Measurements from ENCODE around the gene SLC5A5. TPM values are rescaled to one million over a fixed set of nuclear protein-coding genes. Genes with fewer than 3 reads are reported as not detected.
"Not testable (repeated sequence)": the region's sequence is repeated elsewhere in the genome, so short reads cannot be mapped to it uniquely, and the experiment has no call there.

SLC5A5 gene
- total RNA-seq, 1 donor from 2014 or later, result not detected

GRCh38 chr19:17881701-17882100 is 10.0 kb downstream of the SLC5A5 start:
- no peak for DNase-seq (ENCODE audit: extremely low spot score, unreplicated experiment)
- H3K36me3 Mint-ChIP-seq (ENCODE audit: unreplicated experiment), result no peaks in the 10 kb centered on the region
- H3K4me3 Mint-ChIP-seq (ENCODE audit: unreplicated experiment), result no peak overlapping the region
- H3K9me3 Mint-ChIP-seq (ENCODE audit: unreplicated experiment), result no peaks in the 10 kb centered on the region
- peaks cover 2% of the 10 kb centered on the region for H3K27me3 Mint-ChIP-seq (ENCODE audit: unreplicated experiment)
- no peak for TF ChIP-seq CTCF (IDR thresholded peaks at IDR 0.05)
- H3K27ac Mint-ChIP-seq (ENCODE audit: unreplicated experiment), result no peak overlapping the region
- no peaks in the 10 kb centered on the region for H3K4me1 Mint-ChIP-seq (ENCODE audit: unreplicated experiment)

- no peaks in the 10 kb centered on the region for H3K9me3 Mint-ChIP-seq (ENCODE audit: unreplicated experiment)
- H3K36me3 Mint-ChIP-seq (ENCODE audit: unreplicated experiment), result no peaks in the 10 kb centered on the region
- H3K27ac Mint-ChIP-seq (ENCODE audit: unreplicated experiment), result no peak overlapping the region
- TF ChIP-seq CTCF (IDR thresholded peaks at IDR 0.05), result no peak
- peaks cover 7% of the 10 kb centered on the region for H3K27me3 Mint-ChIP-seq (ENCODE audit: unreplicated experiment)
- H3K4me3 Mint-ChIP-seq (ENCODE audit: unreplicated experiment), result no peak overlapping the region
- no peaks in the 10 kb centered on the region for H3K4me1 Mint-ChIP-seq (ENCODE audit: unreplicated experiment)
- no peak for DNase-seq (ENCODE audit: extremely low spot score, unreplicated experiment)
Measured at GRCh38 chr19:17883627-17884410, 12.1 kb downstream of the SLC5A5 start.

DNA sequence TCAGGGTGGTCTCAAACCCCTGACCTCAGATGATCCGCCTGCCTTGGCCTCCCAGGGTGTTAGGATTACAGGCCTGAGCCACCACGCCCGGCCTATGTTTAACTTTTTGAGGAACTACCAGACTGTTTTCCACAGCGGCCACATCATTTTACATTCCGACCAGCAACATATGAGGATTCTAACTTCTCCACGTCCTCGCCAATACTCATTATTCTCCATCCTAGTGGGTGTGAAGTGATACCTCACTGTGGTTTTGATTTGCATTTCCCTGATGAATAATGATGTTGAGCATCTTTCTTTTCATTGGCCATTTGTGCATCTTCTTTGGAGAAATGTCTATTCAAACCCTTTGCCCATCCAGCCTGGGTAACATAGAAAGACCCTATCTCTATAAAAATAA is 14.8 kb downstream of the SLC5A5 start:
- DNase-seq (ENCODE audit: extremely low spot score, unreplicated experiment), result no peak
- Mint-ChIP-seq H3K36me3 (ENCODE audit: unreplicated experiment) (no peaks in the 10 kb centered on the region), H3K4me3 (ENCODE audit: unreplicated experiment) (no peak overlapping the region), H3K9me3 (ENCODE audit: unreplicated experiment) (no peaks in the 10 kb centered on the region), H3K4me1 (ENCODE audit: unreplicated experiment) (no peaks in the 10 kb centered on the region), H3K27me3 (ENCODE audit: unreplicated experiment) (peaks cover 8% of the 10 kb centered on the region), H3K27ac (ENCODE audit: unreplicated experiment) (no peak overlapping the region)
- TF ChIP-seq CTCF (IDR thresholded peaks at IDR 0.05), result no peak

DNA sequence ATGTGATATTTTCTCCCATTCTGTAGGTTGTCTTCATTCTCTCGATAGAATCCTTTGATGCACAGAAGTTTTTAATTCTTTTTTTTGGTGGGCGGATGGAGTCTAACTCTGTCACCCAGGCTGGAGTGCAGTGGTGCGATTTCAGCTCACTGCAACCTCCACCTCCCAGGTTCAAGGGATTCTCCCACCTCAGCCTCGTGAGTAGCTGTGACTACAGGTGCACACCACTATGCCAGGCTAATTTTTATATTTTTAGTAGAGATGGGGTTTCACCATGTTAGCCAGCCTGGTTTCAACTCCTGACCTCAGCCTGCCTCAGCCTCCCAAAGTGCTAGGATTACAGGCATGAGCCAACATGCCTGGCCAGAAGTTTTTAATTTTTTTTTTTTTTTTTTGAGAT is 15.5 kb downstream of the SLC5A5 start:
- peaks cover 10% of the 10 kb centered on the region for H3K27me3 Mint-ChIP-seq (ENCODE audit: unreplicated experiment)
- H3K27ac Mint-ChIP-seq (ENCODE audit: unreplicated experiment); H3K4me3 Mint-ChIP-seq (ENCODE audit: unreplicated experiment); DNase-seq (ENCODE audit: extremely low spot score, unreplicated experiment); H3K9me3 Mint-ChIP-seq (ENCODE audit: unreplicated experiment); H3K36me3 Mint-ChIP-seq (ENCODE audit: unreplicated experiment); H3K4me1 Mint-ChIP-seq (ENCODE audit: unreplicated experiment): not testable (repeated sequence)

DNA sequence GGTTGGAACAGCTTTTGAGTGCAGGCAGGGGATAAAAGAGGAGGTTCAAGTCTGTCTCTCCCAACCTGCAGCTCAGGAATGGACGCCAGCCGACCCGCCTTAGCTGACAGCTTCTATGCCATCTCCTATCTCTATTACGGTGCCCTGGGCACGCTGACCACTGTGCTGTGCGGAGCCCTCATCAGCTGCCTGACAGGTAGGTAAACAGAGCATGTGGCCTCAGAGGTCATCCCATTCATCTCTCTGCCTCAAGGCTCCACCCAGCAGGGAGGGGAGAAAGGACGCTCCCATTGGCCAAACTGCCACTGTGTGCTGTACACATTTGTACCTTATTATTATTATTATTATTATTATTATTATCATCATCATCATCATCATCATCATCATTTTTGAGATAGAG is 16.5 kb downstream of the SLC5A5 start:
- DNase-seq (ENCODE audit: extremely low spot score, unreplicated experiment), result no peak
- Mint-ChIP-seq H3K9me3 (ENCODE audit: unreplicated experiment) (no peaks in the 10 kb centered on the region), H3K36me3 (ENCODE audit: unreplicated experiment) (no peaks in the 10 kb centered on the region), H3K27me3 (ENCODE audit: unreplicated experiment) (peaks cover 12% of the 10 kb centered on the region), H3K4me3 (ENCODE audit: unreplicated experiment) (no peak overlapping the region), H3K4me1 (ENCODE audit: unreplicated experiment) (no peaks in the 10 kb centered on the region), H3K27ac (ENCODE audit: unreplicated experiment) (no peak overlapping the region)
- TF ChIP-seq CTCF (IDR thresholded peaks at IDR 0.05), result no peak

All from osteocyte (in vitro differentiated cells).